ENCODE data around the gene TCF20.

TCF20 gene

DNA sequence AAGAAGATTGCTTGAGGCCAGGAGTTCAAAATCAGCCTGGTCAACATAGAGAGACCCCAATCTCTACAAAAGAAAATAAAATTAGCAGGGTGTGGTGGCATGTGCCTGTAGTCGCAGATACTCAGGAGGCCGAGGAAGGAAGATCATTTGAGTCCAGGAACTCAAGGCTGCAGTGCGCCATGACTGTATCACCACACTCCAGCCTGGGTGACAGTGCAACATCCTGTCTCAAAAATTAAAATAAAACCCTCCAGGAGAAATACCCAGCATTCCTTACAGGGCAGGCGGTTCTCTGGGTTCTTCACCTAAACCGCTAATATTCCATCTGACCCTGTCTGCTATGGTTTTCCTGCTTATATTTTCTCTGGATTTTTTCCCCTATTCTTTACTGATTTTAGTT lies 13.5 kb downstream of the TCF20 start:
- DNase-seq = no peak

DNA sequence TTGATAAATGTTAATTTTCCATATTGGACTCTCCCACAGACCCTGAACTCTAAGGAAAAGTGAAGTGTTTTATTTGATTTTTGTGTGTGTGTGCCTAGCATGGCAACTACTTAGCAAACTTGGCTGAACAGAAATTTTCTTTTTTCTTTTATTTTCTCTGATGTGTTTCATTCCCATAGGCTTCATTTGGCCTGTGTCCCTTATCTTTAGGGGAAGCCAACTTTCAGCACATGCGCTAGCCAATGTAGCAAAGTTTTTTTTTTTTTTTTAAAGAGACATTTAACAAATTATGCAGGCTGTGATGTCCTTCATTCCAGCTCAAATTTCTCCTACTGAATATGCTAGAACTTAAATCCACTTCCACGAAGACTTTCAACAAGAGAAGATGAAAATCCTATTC lies 14.2 kb downstream of the TCF20 start:
- no peak for DNase-seq

DNA sequence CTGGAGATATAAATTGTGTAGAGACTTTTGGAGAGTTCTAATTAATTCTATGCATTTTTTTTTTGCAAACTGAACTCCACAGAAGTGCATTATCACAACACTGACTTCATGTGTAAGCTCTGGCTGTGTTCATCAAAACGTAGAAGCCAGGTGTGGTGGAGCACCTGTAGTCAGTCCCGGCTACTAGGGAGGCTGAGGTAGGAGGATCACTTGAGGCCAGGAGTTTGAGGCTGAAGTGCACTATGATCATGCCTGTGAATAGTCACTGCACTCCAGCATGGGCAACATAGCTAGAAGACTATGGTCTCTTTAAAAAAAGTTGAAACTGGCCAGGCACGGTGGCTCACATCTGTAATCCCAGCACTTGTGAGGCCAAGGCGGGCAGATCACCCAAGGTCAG lies 20.6 kb downstream of the TCF20 start:
- no peak for DNase-seq

DNA sequence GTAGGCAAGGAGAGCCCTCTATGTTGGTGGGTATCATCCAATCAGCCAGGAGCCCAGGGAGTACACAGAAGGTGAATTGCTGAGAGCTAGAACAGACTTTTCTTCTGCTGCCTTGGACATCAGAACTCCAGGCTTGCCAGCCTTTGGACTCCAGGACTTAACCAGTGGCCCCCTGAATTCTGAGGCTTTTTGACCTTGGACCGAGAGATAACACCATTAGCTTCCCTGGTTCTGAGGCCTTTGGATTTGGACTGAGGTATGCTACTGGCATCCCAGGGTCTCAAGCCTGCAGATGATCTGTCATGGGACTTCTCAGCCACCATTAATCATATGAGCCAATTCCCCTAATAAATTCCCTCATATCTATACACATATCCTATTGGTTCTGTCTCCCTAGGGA lies 21.5 kb downstream of the TCF20 start:
- no peak for DNase-seq

DNA sequence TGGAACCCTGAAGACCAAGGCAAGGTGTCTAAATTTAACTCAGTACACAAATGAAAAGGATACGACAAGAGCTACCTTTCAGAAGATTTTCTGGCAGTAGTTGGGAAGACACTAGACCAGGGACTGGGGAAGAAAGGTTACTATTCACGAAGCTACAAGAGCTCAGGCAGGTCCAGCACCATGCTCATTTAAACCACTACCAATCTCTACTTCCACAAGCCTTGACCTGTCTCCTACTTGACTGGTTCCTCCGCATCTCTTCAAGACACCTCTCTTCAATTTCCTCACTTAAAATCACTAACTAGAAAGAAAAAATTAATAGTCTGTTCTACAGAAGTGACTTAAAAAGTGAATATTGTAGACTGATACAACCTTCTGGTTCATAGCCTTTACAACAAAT lies 22.9 kb downstream of the TCF20 start:
- no peak for DNase-seq

DNA sequence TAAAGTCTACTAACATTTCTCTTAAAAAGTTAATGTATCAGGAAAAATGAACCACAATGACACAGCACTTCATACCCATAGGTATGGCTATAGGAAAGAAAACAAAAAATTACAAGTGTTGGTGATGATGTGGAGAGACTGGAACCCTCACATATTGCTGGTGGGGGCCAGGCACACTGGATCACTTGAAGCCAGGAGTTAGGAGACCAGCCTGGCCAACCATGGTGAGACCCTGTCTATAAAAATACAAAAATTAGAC lies 26.7 kb downstream of the TCF20 start:
- no peak for DNase-seq

DNA sequence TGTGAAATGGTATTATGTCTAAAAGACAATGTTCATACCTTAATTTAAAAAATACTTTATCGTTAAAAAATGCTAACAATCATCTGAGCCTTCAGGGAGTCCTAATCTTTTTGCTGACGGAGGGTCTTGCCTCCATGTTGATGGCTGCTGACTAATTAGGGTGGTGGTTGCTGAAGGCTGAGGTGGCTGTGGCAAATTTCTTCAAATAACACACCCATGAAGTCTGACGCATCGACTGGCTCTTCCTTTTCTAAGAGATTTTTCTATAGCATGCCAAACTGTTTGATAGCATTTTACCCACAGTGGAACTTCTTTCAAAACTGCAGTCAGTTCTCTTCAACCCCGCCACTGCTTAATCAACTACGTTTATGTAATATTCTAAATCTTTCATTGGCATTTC lies 33.6 kb downstream of the TCF20 start:
- no peak for DNase-seq

DNA sequence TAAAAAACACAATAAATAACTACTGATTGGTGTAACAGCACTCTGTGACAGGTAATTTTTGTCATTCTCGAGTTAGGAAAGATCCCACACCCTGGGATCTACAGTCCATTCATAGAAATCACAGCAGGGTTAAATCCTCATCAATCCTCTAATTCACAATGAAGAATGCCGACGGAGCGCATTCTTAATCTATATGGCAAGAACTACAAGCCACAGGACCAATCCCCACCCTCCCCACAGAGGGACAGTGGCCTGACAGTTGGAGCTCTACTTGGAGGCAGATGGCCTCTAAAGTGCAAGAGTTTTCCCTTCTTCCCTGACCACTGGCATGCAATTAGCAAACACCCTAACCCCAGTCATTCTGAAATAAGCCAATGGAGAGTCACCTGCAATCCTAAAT lies 34.2 kb downstream of the TCF20 start:
- no peak for DNase-seq

DNA sequence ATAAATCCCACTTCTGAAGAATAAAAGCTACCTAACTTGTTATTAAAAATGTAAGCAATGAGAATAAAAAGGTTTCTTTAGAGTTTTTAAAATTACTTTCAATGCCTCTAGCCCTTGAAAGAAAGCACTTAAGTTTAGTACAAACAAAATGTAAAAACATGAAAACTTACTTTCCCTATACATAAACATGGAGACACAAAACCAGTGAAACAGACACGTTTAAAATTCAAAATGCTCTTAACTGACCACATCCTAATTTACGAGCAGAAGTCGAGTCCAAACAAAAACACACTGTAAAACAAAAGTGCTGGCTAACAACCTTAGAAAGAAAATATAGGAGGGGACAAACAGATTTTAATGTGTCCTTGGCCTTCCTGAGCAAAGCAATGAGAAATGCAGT lies 36.6 kb downstream of the TCF20 start:
- DNase-seq = no peak

DNA sequence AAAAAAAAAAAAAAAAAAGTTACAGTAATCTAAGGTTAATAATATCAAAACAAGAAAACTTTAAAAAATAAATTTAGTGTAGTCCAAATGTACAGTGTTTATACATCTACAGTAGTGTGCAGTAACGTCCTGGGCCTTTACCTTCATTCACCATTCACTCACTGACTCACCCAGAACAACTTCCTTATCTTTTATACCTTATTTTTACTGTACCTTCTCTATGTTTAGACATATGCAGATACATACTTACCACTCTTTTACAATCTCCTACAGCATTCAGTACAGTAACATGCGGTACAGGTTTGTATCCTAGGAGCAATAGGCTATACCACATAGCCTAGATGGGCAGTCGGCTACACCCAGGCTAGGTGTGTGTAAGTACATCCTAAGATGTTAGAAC lies 38.5 kb downstream of the TCF20 start:
- no peak for DNase-seq

DNA sequence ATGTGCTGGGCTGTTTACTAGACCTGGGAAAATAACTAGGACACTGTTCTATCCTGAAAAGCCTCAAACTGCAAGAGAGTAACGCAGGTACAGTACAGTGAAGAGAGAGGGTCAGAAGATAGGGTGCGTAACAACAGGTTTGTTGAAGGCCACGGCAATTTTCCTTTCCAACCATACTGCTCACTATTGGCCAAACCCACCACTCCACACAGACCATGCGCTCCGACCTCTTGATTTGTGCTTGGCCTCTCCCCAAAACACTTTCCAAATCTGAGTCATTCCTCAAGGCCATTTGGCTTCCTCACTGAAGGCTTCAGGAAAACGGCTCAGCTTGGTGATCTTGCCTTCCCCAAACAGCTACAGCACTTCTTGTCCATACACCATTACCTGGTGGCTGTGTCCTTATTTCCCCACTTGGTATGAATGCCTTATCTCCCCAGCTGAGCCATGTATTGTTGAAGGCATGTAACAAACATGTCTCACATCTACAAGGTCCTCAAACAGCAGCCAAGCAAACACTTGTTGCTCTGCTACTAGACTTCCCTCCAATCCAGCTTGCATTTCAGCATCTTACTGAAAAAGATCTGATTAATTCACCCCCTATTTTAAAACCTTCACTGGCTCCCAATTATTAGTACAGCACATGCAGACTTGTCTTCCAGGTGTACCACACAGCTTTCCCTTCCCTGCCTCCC lies 40.9 kb downstream of the TCF20 start:
- DNase-seq = no peak

DNA sequence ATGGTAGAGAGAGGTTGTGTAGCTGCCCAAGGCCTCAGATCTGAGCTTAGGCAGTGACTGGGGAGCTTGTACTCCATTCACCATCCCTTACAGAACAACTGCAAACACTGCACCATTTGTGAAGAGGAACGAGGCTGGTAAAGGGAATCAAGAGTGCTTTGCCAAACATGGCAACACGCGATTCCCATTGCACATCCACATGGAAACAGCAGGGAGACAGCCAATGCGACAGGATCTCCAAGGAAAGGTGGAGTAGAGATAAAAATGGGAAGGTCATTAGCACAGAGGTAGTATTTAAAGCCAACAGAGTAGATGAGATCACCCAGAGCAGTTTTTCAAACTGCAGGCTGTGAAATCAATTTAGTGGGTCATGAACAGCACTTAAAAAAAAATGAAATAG lies 42.0 kb downstream of the TCF20 start:
- DNase-seq = no peak

DNA sequence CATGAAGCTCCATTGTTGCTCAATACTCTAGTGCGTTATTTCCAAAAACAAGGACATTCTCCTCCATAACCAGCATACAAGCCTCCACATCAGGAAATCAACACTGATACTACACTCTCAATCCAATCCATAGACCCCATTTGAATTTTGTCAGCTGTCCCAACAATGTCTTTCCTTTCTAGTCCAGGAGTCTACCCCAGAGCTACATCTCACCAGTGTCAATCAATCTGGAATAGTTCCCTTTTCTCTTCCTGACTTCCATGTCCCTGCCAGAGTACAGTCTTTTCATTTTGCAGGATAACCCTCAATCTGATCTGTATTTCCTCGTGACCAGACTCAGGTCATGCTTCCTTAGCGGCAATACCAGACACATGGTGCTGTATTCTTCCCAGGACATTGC lies 43.0 kb downstream of the TCF20 start:
- no peak for DNase-seq

DNA sequence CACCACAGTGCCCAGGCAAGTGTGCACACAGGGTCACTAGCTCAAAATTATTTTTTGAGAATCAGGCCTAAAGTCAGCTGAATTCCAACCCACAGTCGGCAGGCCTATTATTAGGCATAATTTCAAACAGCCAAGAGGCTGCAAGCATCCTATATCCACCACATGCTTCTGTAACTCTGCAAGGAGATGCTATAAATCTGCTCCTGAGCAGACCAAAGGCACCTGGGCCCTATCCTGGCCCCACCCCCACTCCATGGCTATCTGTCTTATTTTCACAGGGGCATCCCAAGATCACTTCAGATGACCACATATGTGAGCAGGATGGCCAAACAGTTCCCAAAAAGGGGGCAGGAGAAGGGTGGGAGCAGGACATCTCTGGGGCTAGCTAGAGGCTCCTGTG lies 44.6 kb downstream of the TCF20 start:
- no peak for DNase-seq

DNA sequence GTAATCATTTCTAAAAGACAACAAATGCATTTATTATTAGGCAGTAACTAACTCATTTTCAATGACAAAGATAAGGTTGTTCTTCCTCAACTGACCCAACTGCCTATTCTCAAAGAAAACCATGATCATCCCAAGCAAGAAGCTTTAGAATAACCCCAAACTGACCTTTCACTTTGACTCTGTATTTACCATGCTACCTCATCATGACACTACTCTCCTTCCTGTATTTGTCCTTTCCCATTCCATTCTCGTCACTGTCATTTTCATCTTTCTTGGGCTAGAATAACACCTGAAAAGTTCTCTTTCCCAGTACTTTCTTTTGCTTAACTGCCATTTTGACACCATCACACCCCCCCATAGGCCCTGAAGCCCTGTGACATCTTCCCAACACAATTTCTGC lies 48.3 kb downstream of the TCF20 start:
- no peak for DNase-seq
